Small intestine (tissue), 7 donors: ENCODE measurements around the gene PRSS50. TPM values are rescaled to one million over a fixed set of nuclear protein-coding genes. Genes with fewer than 3 reads are reported as not detected.

Source experiments
- DNase-seq, 2 donors: peaks; one replicate each; pipeline versions ENCODE4 v3.0.0 to v3.0.0-alpha.2; 2013
- FAIRE-seq: peaks from 2 replicates; lab custom pipeline; 2012; peaks lifted over from hg19 to GRCh38; lab: Jason Lieb, UNC
- H3K27ac ChIP-seq, 3 donors: one replicate each; pipeline ENCODE4 v1.5.1; 2013; ENCODE audit warnings: low read length in 2 of 3, mild to moderate bottlenecking in 2 of 3, control low read depth in 1 of 3, inconsistent platforms in 1 of 3, low read depth in 1 of 3, moderate library complexity in 1 of 3
- H3K27me3 ChIP-seq, 3 donors: one replicate each; pipeline ENCODE4 v1.6.1; 2013; ENCODE audit warnings: low read length in 3 of 3, inconsistent platforms in 1 of 3; ENCODE audit not compliant: control insufficient read depth in 3 of 3, insufficient read depth in 3 of 3
- H3K36me3 ChIP-seq, 3 donors: one replicate each; pipeline ENCODE4 v1.6.1; 2013; ENCODE audit warnings: low read length in 3 of 3, inconsistent platforms in 1 of 3, low read depth in 1 of 3, mild to moderate bottlenecking in 1 of 3, moderate library complexity in 1 of 3; ENCODE audit not compliant: control insufficient read depth in 3 of 3, insufficient read depth in 2 of 3
- H3K4me1 ChIP-seq, 3 donors: one replicate each; pipeline ENCODE4 v1.6.1; 2013; ENCODE audit warnings: low read length in 2 of 3, inconsistent platforms in 1 of 3, low read depth in 1 of 3, mild to moderate bottlenecking in 1 of 3, moderate library complexity in 1 of 3; ENCODE audit not compliant: control insufficient read depth in 3 of 3, insufficient read depth in 2 of 3
- H3K4me3 ChIP-seq, 3 donors: one replicate each; pipeline ENCODE4 v1.5.1; 2013; ENCODE audit warnings: low read length in 3 of 3, control low read depth in 1 of 3, inconsistent platforms in 1 of 3, low read depth in 1 of 3, mild to moderate bottlenecking in 1 of 3, moderate library complexity in 1 of 3
- H3K9me3 ChIP-seq, 2 donors: one replicate each; pipeline ENCODE4 v1.6.1; 2013; ENCODE audit warnings: low read depth in 1 of 2, low read length in 1 of 2; ENCODE audit not compliant: control insufficient read depth in 2 of 2, insufficient read depth in 1 of 2
- WGBS, 3 donors: extraction: QIAGEN DNeasy Blood & Tissue Kit; methylation state at CpG; one replicate each; pipeline ENCODE4 v1.1.7; 2013; 5-methylcytosine and 5-hydroxymethylcytosine counted together
- polyA plus RNA-seq, 4 donors: library from polyadenylated mRNA; stranded (reverse) in 3 of 4; unstranded in 1 of 4; fragments of 200-250 nt in 3 of 4; fragments of 120-200 nt in 1 of 4; gene quantifications; one replicate each; pipeline versions ENCODE4 v1.2.1 to v1.2.3, GENCODE V29; 2013
- donor health status: healthy with polysubstance abuse.
- donor health status: control.
- donor health status: control.
- donor health status: Bipolar disorder and iron deficiency.
- donor health status: healthy.

PRSS50 gene
- polyA plus RNA-seq, 4 donors: 0.01 to 3.7 TPM; not detected in 2

- Histone ChIP-seq H3K9me3 (peaks cover 0 to 4% of the 10 kb centered on the region in 2 donors), H3K4me3 (no peak overlapping the region), H3K27me3 (peaks cover 0 to 6% (median 0%) of the 10 kb centered on the region in 3 donors), H3K36me3 (no peaks in the 10 kb centered on the region), H3K27ac (no peak overlapping the region), H3K4me1 (no peaks in the 10 kb centered on the region)
- DNase-seq (no peak), FAIRE-seq (no peak)
- 65 to 97% (median 96%) methylated on average over 2 of the region's 2 CpGs for WGBS, 3 donors
These were observed 3.3 kb upstream of the PRSS50 start for GRCh38 chr3:46721009-46721408.

- no peak for DNase-seq
- 83 to 90% (median 87%) methylated on average over 4 of the region's 4 CpGs for WGBS, 3 donors
- Histone ChIP-seq H3K4me1 (no peaks in the 10 kb centered on the region), H3K27me3 (peaks cover 0 to 6% (median 0%) of the 10 kb centered on the region in 3 donors), H3K4me3 (no peak overlapping the region), H3K9me3 (peaks cover 0 to 4% of the 10 kb centered on the region in 2 donors), H3K27ac (no peak overlapping the region), H3K36me3 (no peaks in the 10 kb centered on the region)
- FAIRE-seq: no peak
These were observed 2.1 kb upstream of the PRSS50 start for GRCh38 chr3:46719735-46720271.

GRCh38 chr3:46719044-46719565, 1.4 kb upstream of the PRSS50 start:
- Histone ChIP-seq H3K4me1 (no peaks in the 10 kb centered on the region), H3K36me3 (no peaks in the 10 kb centered on the region), H3K27me3 (peaks cover 0 to 6% (median 0%) of the 10 kb centered on the region in 3 donors), H3K4me3 (no peak overlapping the region), H3K9me3 (peaks cover 0 to 4% of the 10 kb centered on the region in 2 donors), H3K27ac (no peak overlapping the region)
- WGBS, 3 donors: 66 to 77% (median 67%) methylated on average over 2 of the region's 2 CpGs
- FAIRE-seq (no peak), DNase-seq (no peak)

- FAIRE-seq (no peak), DNase-seq (no peak)
- Histone ChIP-seq H3K27me3 (peaks cover 0 to 6% (median 0%) of the 10 kb centered on the region in 3 donors), H3K9me3 (peaks cover 0 to 4% of the 10 kb centered on the region in 2 donors), H3K4me3 (no peak overlapping the region), H3K36me3 (no peaks in the 10 kb centered on the region), H3K27ac (no peak overlapping the region), H3K4me1 (peaks cover 0 to 1% (median 0%) of the 10 kb centered on the region in 3 donors)
- WGBS, 3 donors: 86 to 91% (median 89%) methylated on average over 18 to 19 of the region's 19 CpGs
These were observed 918 bp downstream of the PRSS50 start for GRCh38 chr3:46716461-46717441.

GRCh38 chr3:46715507-46716175, 2.0 kb downstream of the PRSS50 start:
- Histone ChIP-seq H3K36me3 (no peaks in the 10 kb centered on the region), H3K9me3 (no peaks in the 10 kb centered on the region), H3K4me3 (no peak overlapping the region), H3K27me3 (peaks cover 0 to 6% (median 0%) of the 10 kb centered on the region in 3 donors), H3K27ac (no peak overlapping the region), H3K4me1 (peaks cover 0 to 9% (median 0%) of the 10 kb centered on the region in 3 donors)
- FAIRE-seq (no peak), DNase-seq (no peak)
- WGBS, 3 donors: 77 to 87% (median 87%) methylated on average over 11 of the region's 11 CpGs

GRCh38 chr3:46714728-46715506, 2.8 kb downstream of the PRSS50 start:
- Histone ChIP-seq H3K27ac (no peak overlapping the region), H3K4me3 (no peak overlapping the region), H3K27me3 (peaks cover 0 to 5% (median 0%) of the 10 kb centered on the region in 3 donors), H3K4me1 (peaks cover 0 to 9% (median 0%) of the 10 kb centered on the region in 3 donors), H3K36me3 (no peaks in the 10 kb centered on the region), H3K9me3 (no peaks in the 10 kb centered on the region)
- FAIRE-seq (no peak), DNase-seq (no peak)
- 84 to 88% (median 87%) methylated on average over 10 of the region's 10 CpGs for WGBS, 3 donors

GRCh38 chr3:46713898-46714552, 3.6 kb downstream of the PRSS50 start:
- Histone ChIP-seq H3K36me3 (no peaks in the 10 kb centered on the region), H3K27me3 (peaks cover 0 to 3% (median 0%) of the 10 kb centered on the region in 3 donors), H3K4me1 (peaks cover 0 to 9% (median 0%) of the 10 kb centered on the region in 3 donors), H3K4me3 (no peak overlapping the region), H3K9me3 (no peaks in the 10 kb centered on the region), H3K27ac (no peak overlapping the region)
- FAIRE-seq (no peak), DNase-seq (no peak)
- 80 to 84% (median 84%) methylated on average over 22 of the region's 22 CpGs for WGBS, 3 donors
